CD4-positive, alpha-beta T cell treated with Interleukin-10 for 1 hour (primary cell): Measurements from ENCODE around the gene KRTCAP2.
A peak's percentile ranks its signal among the peaks of the same experiment; 100 is the strongest.
"Not testable (repeated sequence)": the region's sequence is repeated elsewhere in the genome, so short reads cannot be mapped to it uniquely, and the experiment has no call there.

Experiments used
- DNase-seq: peaks from one replicate; pipeline ENCODE4 v3.0.0-alpha.2; 2020

The KRTCAP2 gene

GRCh38 chr1:155182052-155182550, 9.0 kb upstream of the KRTCAP2 start:
- no peak for DNase-seq

DNA sequence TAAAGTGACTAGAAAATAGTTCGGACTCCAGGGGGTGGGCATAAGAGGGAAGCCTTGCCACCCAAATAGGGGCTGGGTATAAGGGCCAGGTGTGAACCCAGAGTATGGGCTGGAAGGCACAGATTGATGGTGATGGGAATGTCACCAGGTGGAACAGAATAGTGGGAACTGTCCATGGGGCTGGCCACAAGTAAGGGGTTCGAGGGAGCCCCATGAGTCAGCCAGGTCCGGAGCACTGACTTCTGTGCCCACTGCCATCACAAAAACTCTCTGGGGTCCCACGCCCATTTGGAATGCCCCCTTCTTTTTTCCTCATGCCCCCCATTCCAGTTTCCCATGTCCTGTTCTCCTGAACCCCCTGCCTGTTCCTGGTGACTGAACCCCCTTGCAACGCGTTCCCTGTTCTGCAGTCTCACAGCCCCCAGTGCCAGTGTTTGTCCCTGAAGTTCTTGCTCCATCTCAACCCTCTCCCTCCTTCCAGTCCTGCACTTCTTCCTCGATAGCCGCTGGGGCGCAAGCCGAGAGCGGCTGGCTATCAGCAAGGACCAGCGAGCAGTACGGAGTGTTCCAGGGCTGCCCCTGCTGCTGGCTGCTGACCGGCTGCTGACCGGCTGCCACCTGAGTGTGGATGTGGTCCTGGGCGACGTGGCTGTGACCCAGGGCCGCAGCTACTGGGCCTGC, 8.4 kb upstream of the KRTCAP2 start:
- no peak for DNase-seq

- DNase-seq: no peak
Observed at GRCh38 chr1:155179112-155180031, 6.3 kb upstream of the KRTCAP2 start.

- DNase-seq: no peak
Observed at GRCh38 chr1:155178441-155179111, 5.5 kb upstream of the KRTCAP2 start.

DNA sequence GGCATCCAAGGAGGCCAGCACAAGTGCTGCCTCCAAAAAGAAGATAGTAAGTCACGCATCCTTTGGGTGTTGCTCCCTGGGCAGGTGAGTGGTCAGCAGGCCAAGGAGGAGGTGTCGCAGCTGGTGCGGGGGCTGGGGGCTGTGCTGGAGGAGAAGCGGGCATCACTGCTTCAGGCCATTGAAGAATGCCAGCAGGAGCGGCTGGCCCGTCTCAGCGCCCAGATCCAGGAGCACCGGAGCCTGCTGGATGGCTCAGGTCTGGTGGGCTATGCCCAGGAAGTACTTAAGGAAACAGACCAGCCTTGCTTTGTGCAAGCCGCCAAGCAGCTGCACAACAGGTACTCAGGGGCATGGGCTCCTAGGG, 4.8 kb upstream of the KRTCAP2 start:
- DNase-seq: no peak

DNA sequence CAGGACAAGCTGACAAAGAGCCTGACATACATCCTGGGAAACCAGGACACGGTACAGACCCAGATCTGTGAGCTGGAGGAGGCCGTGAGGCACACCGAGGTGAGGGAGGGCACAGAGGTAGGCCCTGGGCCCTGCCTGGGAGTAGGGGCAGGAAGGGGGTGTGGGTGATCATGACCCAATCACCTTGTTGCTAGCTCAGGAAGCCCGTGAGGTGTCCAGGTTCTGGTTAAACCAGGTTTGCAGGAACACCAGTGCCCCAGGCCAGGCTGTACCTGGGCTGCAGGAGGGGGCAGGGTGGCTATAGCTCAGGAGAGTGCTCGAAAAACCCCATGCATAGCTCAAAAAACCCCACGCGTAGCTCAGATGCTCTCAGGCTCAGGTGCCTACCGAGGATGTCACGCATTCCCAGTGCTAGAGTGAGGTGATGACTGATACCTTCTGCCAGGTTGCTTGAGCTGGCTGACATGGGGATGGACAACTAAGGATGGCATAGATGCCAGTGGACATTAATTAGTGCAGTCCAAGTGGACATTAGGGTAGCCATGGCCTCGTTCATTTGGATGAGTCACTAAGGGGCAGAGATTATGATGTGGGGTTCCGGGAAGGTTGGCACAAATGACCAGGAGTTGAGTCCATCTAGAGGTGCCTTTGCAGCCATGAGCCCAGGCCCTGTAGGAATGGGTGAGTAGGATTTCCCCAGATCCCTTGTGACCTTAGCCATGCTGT, 4.3 kb upstream of the KRTCAP2 start:
- DNase-seq: no peak

GRCh38 chr1:155176544-155177071, 3.5 kb upstream of the KRTCAP2 start:
- DNase-seq: peak; percentile 87

DNA sequence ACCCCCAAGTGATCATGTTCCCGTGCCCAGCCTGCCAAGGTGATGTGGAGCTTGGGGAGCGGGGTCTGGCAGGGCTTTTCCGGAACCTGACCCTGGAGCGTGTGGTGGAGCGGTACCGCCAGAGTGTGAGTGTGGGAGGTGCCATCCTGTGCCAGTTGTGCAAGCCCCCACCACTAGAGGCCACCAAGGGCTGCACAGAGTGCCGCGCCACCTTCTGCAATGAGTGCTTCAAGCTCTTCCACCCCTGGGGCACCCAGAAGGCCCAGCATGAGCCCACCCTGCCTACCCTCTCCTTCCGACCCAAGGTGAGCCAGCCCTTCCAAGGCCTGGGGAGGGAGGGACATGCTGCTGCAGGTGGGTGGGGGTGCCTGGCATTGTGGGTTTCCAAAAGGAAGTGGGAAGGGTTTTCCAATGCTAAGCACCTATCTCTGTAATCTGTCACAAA, 2.8 kb upstream of the KRTCAP2 start:
- DNase-seq: peak; percentile 42

DNA sequence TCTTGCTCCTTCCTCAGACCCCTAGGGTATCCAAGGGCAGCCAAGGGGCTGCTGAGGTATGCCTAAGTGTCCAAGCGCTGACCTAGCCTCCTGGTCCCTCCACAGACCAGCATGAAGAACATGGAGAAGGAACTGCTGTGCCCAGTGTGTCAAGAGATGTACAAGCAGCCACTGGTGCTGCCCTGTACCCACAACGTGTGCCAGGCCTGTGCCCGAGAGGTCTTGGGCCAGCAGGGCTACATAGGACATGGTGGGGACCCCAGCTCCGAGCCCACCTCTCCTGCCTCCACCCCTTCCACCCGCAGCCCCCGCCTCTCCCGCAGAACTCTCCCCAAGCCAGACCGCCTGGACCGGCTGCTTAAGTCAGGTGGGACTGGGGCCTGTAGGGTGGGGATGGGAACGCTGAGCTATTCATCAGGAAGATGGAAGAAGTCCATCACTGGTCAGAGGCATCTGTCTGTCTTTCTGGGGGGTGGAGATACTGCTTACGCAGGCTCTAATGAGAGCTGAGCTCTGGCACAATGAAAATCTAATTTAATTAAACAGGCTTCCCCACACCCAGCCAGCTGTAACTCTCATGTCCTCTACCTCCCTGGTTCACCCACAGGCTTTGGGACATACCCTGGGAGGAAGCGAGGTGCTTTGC, 2.3 kb upstream of the KRTCAP2 start:
- DNase-seq: no peak

DNA sequence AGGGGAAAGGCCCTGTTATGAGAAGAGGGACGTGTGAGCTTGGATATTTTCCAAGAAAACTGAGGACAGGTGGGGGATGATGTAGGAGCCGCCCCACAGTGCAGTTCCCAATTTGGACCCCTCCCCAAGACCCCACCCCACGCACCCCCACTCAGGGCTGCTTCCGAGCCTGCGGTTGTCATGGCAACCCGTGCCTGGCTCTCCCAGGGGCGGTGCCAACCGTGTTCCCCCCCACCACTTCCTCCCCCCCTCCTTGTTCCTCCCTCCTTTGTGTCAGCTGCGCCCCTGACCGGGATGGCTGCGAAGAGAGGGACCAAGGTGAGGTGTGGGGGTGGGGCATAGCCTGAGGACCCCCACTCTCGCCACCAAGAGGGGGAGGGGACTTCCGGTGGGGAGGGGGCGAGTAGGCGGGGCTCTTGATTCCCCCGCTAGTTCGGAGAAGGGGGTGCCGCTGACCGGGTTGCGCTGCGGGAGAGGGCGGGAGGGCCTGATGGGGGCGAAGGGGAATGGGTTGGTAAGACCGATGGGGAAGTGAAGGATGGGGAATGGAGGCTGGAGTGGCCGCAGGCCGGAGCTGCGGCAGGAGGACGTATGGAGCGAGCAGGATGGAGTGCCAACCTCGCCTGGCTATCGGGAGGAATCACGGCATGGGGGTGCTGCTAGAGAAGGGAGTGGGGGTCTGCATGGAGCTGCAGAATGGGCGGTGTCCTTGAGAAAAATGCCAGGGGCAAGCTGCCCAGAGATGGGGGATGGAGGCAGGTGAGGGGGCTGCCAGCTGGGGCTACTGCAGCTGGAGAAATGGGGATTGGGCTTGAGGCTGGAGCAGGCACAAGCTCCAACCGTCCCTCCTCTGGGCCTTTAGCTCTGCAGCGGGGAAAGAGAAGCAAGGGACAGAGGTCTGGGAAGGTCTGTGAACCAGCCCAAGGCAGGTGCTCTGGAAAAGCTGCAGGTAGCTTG, 1.5 kb upstream of the KRTCAP2 start:
- peak; percentile 75 for DNase-seq

GRCh38 chr1:155173478-155174323, 597 bp upstream of the KRTCAP2 start, which contains the start of gene TRIM46:
Gene TRIM46 (plus strand): TSS chr1:155173849. CDS start chr1:155173967, 118 bp downstream.
- peak; percentile 78 for DNase-seq

- DNase-seq: no peak
Observed at GRCh38 chr1:155171836-155172731, 1.0 kb downstream of the KRTCAP2 start.

DNA sequence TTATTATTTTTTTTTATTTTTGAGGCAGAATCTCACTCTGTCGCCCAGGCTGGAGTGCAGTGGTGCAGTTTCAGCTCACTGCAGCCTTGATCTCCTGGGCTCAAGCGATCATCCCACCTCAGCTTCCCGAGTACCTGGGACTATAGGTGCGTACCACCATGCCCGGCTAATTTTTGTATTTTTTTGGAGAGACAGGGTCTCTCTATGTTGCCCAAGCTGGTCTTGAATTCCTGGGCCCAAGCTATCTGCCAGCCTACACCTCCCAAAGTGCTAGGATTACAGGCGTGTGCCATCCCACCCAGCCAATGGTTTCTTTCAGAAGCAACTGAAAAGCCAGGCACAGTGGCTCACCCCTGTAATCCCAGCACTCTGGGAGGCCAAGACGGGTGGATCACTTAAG, 2.3 kb downstream of the KRTCAP2 start:
- no peak for DNase-seq

GRCh38 chr1:155170101-155170785, 2.9 kb downstream of the KRTCAP2 start:
- DNase-seq: no peak

GRCh38 chr1:155169541-155169940, 3.6 kb downstream of the KRTCAP2 start:
- DNase-seq: no peak

- no peak for DNase-seq
Observed at GRCh38 chr1:155168456-155169210, 4.5 kb downstream of the KRTCAP2 start.

- DNase-seq: not testable (repeated sequence)
Observed at GRCh38 chr1:155168105-155168445, 5.0 kb downstream of the KRTCAP2 start.
